ENCODE results near the gene CBX8.

CBX8 gene

GRCh38 chr17:79832218-79833109, 35.6 kb upstream of the CBX8 start:
- no peaks in the 10 kb centered on the region for H3K9me3 Mint-ChIP-seq
- no peaks in the 10 kb centered on the region for H3K27me3 Mint-ChIP-seq
- H3K4me3 Mint-ChIP-seq: peak overlapping the region; percentile 53 to 60
- H3K4me1 Mint-ChIP-seq (ENCODE audit: low read depth in 2 of 2): peaks cover 17 to 25% of the 10 kb centered on the region in 2 donors
- DNase-seq (no peak), ATAC-seq (replicated peaks) (no peak)
- peaks cover 51% of the 10 kb centered on the region for H3K36me3 Mint-ChIP-seq (ENCODE audit: insufficient read depth)
- peak overlapping the region in 1 of 2 donors; percentile 79 for H3K27ac Mint-ChIP-seq

GRCh38 chr17:79831265-79832217, 34.7 kb upstream of the CBX8 start:
- H3K27me3 Mint-ChIP-seq: peaks cover 0 to 3% of the 10 kb centered on the region in 2 donors
- ATAC-seq (replicated peaks): no peak
- peak overlapping the region in 1 of 2 donors; percentile 46 for H3K27ac Mint-ChIP-seq
- peaks cover 16 to 24% of the 10 kb centered on the region in 2 donors for H3K4me1 Mint-ChIP-seq (ENCODE audit: low read depth in 2 of 2)
- no peaks in the 10 kb centered on the region for H3K9me3 Mint-ChIP-seq
- no peak for DNase-seq
- H3K4me3 Mint-ChIP-seq: no peak overlapping the region
- peaks cover 45% of the 10 kb centered on the region for H3K36me3 Mint-ChIP-seq (ENCODE audit: insufficient read depth)

- ATAC-seq (replicated peaks): no peak
- Mint-ChIP-seq H3K27ac (peak overlapping the region in 1 of 2 donors; percentile 12), H3K4me3 (no peak overlapping the region), H3K4me1 (ENCODE audit: low read depth in 2 of 2) (peaks cover 16 to 26% of the 10 kb centered on the region in 2 donors), H3K27me3 (peaks cover 0 to 10% of the 10 kb centered on the region in 2 donors), H3K9me3 (no peaks in the 10 kb centered on the region), H3K36me3 (ENCODE audit: insufficient read depth) (peaks cover 40% of the 10 kb centered on the region)
- DNase-seq: no peak
These were observed 33.9 kb upstream of the CBX8 start for GRCh38 chr17:79830763-79831264.

- peaks cover 36% of the 10 kb centered on the region for H3K36me3 Mint-ChIP-seq (ENCODE audit: insufficient read depth)
- peaks cover 0 to 13% of the 10 kb centered on the region in 2 donors for H3K27me3 Mint-ChIP-seq
- no peak for ATAC-seq (replicated peaks)
- no peak for DNase-seq
- peak overlapping the region in 1 of 2 donors; percentile 12 for H3K27ac Mint-ChIP-seq
- H3K4me3 Mint-ChIP-seq: no peak overlapping the region
- no peaks in the 10 kb centered on the region for H3K9me3 Mint-ChIP-seq
- H3K4me1 Mint-ChIP-seq (ENCODE audit: low read depth in 2 of 2): peaks cover 18 to 26% of the 10 kb centered on the region in 2 donors
These were observed 33.4 kb upstream of the CBX8 start for GRCh38 chr17:79830303-79830702.

GRCh38 chr17:79829457-79829856, 32.6 kb upstream of the CBX8 start:
- Mint-ChIP-seq H3K36me3 (ENCODE audit: insufficient read depth) (peaks cover 28% of the 10 kb centered on the region), H3K27me3 (peaks cover 3 to 19% of the 10 kb centered on the region in 2 donors), H3K9me3 (no peaks in the 10 kb centered on the region), H3K4me1 (ENCODE audit: low read depth in 2 of 2) (peaks cover 11 to 19% of the 10 kb centered on the region in 2 donors), H3K4me3 (no peak overlapping the region), H3K27ac (peak overlapping the region in 1 of 2 donors; percentile 6)
- ATAC-seq (replicated peaks): no peak
- no peak for DNase-seq

GRCh38 chr17:79829004-79829403, 32.1 kb upstream of the CBX8 start:
- Mint-ChIP-seq H3K36me3 (ENCODE audit: insufficient read depth) (peaks cover 23% of the 10 kb centered on the region), H3K4me1 (ENCODE audit: low read depth in 2 of 2) (peaks cover 11 to 18% of the 10 kb centered on the region in 2 donors), H3K4me3 (no peak overlapping the region), H3K27me3 (peaks cover 6 to 23% of the 10 kb centered on the region in 2 donors), H3K27ac (peak overlapping the region in 1 of 2 donors; percentile 6), H3K9me3 (no peaks in the 10 kb centered on the region)
- ATAC-seq (replicated peaks): no peak
- no peak for DNase-seq

GRCh38 chr17:79826841-79827578, 30.1 kb upstream of the CBX8 start:
- Mint-ChIP-seq H3K4me3 (no peak overlapping the region), H3K36me3 (ENCODE audit: insufficient read depth) (peaks cover 7% of the 10 kb centered on the region), H3K4me1 (ENCODE audit: low read depth in 2 of 2) (peaks cover 7 to 13% of the 10 kb centered on the region in 2 donors), H3K27ac (peak overlapping the region in 1 of 2 donors; percentile 75), H3K9me3 (no peaks in the 10 kb centered on the region), H3K27me3 (peaks cover 6 to 41% of the 10 kb centered on the region in 2 donors)
- ATAC-seq (replicated peaks) (no peak), DNase-seq (no peak)

GRCh38 chr17:79826204-79826680, 29.4 kb upstream of the CBX8 start:
- no peak for DNase-seq
- Mint-ChIP-seq H3K36me3 (ENCODE audit: insufficient read depth) (peaks cover 6% of the 10 kb centered on the region), H3K27me3 (peaks cover 6 to 41% of the 10 kb centered on the region in 2 donors), H3K27ac (peak overlapping the region in 1 of 2 donors; percentile 75), H3K4me3 (no peak overlapping the region), H3K4me1 (ENCODE audit: low read depth in 2 of 2) (peaks cover 7 to 13% of the 10 kb centered on the region in 2 donors), H3K9me3 (no peaks in the 10 kb centered on the region)
- ATAC-seq (replicated peaks): no peak

GRCh38 chr17:79825580-79825921, 28.7 kb upstream of the CBX8 start:
- DNase-seq: no peak
- H3K4me1 Mint-ChIP-seq (ENCODE audit: low read depth in 2 of 2): peaks cover 7 to 13% of the 10 kb centered on the region in 2 donors
- H3K36me3 Mint-ChIP-seq (ENCODE audit: insufficient read depth): peaks cover 7% of the 10 kb centered on the region
- H3K27ac Mint-ChIP-seq: no peak overlapping the region
- H3K27me3 Mint-ChIP-seq: peaks cover 6 to 48% of the 10 kb centered on the region in 2 donors
- no peaks in the 10 kb centered on the region for H3K9me3 Mint-ChIP-seq
- no peak for ATAC-seq (replicated peaks)
- H3K4me3 Mint-ChIP-seq: no peak overlapping the region

- Mint-ChIP-seq H3K36me3 (ENCODE audit: insufficient read depth) (peaks cover 9% of the 10 kb centered on the region), H3K27me3 (peaks cover 9 to 53% of the 10 kb centered on the region in 2 donors), H3K4me1 (ENCODE audit: low read depth in 2 of 2) (peaks cover 7 to 13% of the 10 kb centered on the region in 2 donors), H3K27ac (no peak overlapping the region), H3K4me3 (no peak overlapping the region), H3K9me3 (no peaks in the 10 kb centered on the region)
- DNase-seq (no peak), ATAC-seq (replicated peaks) (no peak)
These were observed 28.2 kb upstream of the CBX8 start for GRCh38 chr17:79824893-79825579.

GRCh38 chr17:79824234-79824633, 27.4 kb upstream of the CBX8 start:
- DNase-seq (no peak), ATAC-seq (replicated peaks) (no peak)
- H3K36me3 Mint-ChIP-seq (ENCODE audit: insufficient read depth): peaks cover 9% of the 10 kb centered on the region
- peaks cover 11 to 61% of the 10 kb centered on the region in 2 donors for H3K27me3 Mint-ChIP-seq
- H3K4me1 Mint-ChIP-seq (ENCODE audit: low read depth in 2 of 2): peaks cover 7 to 11% of the 10 kb centered on the region in 2 donors
- no peak overlapping the region for H3K4me3 Mint-ChIP-seq
- no peaks in the 10 kb centered on the region for H3K9me3 Mint-ChIP-seq
- no peak overlapping the region for H3K27ac Mint-ChIP-seq

GRCh38 chr17:79822583-79823124, 25.8 kb upstream of the CBX8 start:
- no peak for DNase-seq
- no peak overlapping the region for H3K27ac Mint-ChIP-seq

More at GRCh38 chr17:79822583-79823124, 25.8 kb upstream of the CBX8 start:
- ATAC-seq (replicated peaks): no peak
- Mint-ChIP-seq H3K9me3 (no peaks in the 10 kb centered on the region), H3K4me1 (ENCODE audit: low read depth in 2 of 2) (peaks cover 5 to 7% of the 10 kb centered on the region in 2 donors), H3K27me3 (peaks cover 11 to 76% of the 10 kb centered on the region in 2 donors), H3K4me3 (no peak overlapping the region), H3K36me3 (ENCODE audit: insufficient read depth) (peaks cover 9% of the 10 kb centered on the region)
